HG02678 (cell line): ENCODE results near the gene REXO1.

Experiments
- ATAC-seq: cut with Tn5 transposase; IDR thresholded peaks from one replicate; pipeline ENCODE4 v1.9.1; 2021; ENCODE audit warnings: mild to moderate bottlenecking, moderate library complexity; ENCODE audit not compliant: unreplicated experiment

Gene REXO1

DNA sequence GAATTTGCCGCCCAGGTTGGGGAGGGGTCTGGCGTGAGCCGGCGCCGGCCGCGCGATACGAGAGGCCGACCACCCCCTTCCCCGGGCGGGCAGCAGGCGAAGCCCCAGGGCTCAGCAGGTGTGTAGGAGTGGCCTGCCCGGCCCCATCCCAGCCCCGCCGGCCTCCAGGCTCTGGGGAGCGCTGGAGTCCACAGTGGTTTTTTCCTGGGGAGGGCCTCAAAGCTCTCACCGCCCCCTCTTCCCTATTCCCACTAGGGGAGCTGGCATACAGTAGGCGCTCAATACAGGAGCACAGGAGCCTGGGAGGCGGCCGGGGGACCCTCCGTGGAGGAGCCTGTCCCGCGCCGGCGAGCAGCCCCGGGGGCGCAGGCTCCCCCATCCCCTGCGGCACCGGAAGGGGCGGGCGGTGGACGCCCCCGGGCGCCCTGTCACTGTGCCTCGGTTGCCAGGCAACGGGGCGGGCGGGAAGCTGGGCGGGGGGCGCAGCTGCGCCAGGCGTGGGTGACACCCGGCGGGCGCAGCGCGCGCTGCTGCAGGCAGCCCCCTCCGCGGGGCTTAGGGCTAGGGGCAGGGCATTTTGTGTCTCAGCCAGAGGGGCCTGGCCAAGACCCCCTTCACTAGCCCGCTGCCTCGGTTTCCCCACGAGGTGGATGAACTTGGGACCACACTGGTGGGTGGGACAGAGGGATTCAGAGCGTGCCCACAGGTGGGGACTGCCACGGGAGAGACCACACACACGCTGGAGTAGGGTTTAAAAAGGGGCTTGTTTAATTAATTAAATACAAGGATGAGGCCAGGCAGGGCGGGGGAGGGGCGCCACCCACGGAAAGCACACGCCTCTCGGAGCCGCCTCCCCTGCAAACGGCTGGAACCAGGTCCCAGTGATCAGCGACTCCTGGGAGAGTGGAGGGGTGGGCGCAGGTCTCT, 3.6 kb upstream of the REXO1 start:
- ATAC-seq = no peak

GRCh38 chr19:1850809-1851653, 2.7 kb upstream of the REXO1 start:
- ATAC-seq = no peak

DNA sequence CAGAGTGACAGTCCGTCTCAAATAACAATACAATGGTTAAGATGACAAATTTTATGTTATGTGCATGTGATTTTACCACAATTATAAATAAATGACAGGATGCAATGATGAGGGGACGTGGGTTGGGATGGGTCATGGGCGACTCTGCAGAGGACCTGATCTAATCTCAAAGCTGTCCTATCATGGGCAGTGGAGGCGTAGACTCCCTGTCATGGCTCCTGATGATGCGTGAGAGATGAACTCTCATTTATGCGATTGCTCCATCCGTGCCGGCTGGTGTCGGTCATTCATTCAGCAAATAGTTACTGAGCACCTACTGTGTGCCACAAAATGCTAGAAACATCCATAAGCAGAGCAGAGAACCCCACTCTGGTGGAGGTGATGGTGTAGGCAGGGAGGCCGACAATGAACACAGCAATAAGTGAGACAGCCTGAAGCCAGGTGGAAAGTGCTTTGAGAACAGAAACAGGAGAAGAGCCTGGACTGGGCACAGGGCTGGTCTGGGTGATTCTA, 1.7 kb upstream of the REXO1 start:
- ATAC-seq = no peak

DNA sequence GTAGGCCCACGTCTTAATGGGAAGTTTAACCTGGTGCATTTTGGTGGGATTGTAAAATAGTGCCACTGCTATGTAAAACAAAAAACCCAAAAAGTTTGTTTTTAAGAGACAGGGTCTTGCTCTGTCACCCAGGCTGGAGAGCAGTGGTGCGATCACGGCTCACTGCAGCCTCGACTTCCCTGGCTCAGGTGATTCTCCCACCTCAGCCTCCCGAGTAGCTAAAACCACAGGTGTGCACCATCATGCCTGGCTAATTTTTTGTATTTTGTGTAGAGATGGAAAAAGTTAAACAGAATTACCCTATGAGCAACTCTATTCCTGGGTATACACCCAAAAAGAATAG, 820 bp upstream of the REXO1 start:
- ATAC-seq = no peak

DNA sequence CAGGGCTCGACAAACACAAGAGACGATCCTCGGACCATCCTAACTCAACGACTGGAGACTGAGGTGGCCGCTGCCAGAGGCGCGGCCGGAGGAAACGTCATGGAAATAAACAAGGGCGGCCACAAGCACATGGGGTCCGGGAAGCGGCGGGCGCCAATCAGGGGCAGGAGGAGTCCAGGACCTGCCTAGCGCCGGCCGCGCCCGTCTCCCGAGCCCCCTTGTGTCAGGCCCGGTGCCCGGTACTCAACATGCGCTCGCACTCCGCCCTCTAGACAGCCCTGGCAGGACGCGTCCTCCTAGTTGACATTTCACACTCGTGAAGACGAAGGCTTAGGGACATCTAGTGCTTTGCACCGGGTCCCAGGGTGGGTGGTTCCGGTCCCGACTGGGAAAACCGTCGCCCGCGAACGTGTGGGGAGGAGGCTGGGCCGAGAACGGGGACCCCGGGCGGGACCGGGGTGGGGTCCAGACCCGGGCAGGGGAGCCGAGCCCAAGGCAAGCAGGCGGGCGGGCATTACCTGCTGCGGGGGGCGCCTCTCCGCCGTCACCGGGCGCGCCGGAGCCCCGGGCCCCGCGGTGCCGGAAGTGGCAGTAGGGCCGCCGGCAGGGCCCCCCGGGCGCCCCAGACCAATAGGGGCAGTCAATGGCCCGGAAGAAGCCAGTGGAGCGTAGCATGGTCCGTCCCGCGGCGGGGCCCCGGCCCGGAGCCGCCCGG, 442 bp downstream of the REXO1 start:
- no peak for ATAC-seq

DNA sequence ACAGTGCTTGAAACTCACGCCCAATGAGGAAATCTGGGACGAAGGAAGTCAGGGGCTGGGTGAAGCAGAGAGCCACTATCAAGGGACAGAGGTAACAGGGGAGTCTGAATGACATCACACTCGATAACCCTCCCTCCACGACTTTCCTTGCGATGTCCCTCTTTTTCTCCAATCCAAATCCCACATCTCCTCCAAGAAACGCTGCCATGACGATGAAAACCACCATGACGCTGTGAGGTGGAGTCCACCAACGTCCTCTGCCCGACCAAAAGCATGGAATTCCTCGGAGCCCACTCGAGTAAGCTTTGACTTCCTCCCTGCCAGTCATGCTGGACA, 967 bp downstream of the REXO1 start:
- ATAC-seq = no peak

- no peak for ATAC-seq
Measured at GRCh38 chr19:1846517-1847204, 1.6 kb downstream of the REXO1 start.

DNA sequence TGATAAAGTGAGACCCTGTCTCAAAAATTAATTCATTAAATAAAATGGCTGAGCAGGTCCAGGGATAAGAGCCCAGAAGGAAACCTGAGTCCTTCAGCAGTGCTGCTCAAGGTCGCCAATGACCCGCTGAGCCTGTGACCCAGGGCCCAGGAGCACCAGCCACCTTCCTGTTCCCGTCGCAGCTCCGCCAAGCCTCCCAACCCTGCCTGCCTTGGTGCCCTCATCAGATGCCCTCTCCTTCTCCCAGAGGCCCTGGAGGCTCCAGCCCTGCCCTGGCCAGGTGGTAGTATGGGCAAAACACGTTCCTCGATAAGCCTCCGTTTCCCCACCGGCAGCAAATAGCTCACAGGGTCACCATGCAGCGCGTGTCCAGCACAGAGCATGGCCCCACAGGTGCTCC, 2.6 kb downstream of the REXO1 start:
- no peak for ATAC-seq

- no peak for ATAC-seq
Measured at GRCh38 chr19:1845125-1845515, 3.2 kb downstream of the REXO1 start.

GRCh38 chr19:1844513-1845124, 3.7 kb downstream of the REXO1 start:
- ATAC-seq = no peak

- ATAC-seq = no peak
Measured at GRCh38 chr19:1843646-1844394, 4.5 kb downstream of the REXO1 start.

DNA sequence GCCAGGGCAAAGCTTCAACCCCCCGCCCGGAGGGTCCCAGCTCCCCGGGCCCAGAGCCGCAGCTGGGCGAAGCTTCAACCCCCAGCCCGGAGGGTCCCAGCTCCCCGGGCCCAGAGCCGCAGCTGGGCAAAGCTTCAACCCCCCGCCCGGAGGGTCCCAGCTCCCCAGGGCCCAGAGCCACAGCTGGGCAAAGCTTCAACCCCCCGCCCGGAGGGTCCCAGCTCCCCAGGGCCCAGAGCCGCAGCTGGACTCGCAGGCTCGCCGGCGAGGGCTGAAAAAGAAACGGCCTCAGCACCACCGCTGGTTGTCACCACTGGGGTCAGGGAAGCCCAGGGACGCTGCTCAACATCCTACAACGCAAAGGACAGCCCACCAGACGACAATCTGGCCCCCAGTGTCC, 5.2 kb downstream of the REXO1 start:
- no peak for ATAC-seq

- no peak for ATAC-seq
Measured at GRCh38 chr19:1841209-1841924, 6.9 kb downstream of the REXO1 start.

DNA sequence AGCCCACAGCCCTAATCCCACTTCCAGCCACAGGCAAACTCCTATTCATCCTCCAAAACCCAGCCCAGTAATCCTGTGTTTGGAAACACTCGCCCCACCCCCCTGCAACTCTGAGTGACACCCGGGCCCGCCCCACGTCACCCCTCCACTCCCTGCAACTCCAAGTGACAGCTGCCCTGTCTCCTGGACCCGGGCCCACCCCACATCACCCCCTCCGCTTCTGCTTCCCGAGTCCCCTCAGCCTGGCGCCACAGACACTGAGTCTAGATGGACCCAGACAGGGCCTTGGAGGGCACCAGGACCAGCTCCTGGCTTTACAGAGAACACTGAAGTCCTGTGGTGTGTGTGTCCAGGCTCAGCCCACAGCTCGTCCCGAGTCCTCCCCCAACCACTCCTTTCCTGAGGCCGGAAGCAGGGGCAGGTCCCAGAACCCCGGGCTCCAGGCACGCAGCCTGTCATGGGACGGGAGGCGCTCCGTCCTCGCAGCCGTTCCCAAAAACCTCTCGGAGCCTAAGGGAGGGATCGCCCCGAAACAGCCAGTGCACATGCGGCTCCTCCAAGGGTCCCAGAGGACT, 7.7 kb downstream of the REXO1 start:
- ATAC-seq = no peak

DNA sequence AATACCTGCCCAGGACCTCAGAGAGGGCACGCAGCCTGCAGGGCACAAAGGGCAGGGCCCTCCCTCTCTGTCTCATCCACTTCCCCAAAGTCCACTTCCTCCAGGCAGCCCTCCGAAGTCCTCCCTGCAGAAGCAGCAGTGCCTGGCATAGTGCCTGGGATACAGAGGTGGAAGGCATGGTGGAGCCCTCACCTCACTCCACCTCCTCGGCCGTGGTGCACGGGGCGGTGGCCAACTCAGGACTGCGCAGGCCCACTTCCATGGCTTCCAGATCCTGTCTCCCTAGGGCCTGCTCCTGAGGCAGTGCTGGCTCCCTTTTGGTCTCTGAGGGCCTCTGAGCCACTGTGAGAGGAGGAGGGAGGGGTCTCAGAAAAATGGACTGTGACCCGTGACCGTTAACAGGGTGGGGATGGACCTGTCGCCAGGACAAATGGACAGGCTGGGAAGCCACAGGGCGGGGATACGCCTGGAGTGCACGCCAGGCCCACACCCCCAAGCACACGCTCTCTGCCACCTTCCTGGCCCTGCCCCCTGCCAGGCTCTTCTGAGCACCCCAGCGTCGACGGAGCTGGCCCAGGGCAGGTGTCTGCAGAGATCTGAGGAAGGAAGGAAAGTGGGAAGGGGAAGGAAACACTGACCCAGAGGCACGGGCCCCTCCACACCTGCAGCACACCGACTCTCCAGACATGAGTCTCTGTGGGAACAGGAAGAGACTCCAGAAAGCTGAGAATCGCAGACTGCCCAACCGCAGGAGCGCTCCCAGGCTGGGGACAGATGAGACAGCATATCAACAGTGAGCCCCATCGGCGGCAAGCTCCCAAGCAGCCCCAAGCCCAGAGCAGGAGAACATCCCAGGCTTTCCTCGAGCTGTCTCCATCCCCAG, 8.4 kb downstream of the REXO1 start:
- ATAC-seq = no peak

- ATAC-seq = no peak
Measured at GRCh38 chr19:1837625-1838105, 10.6 kb downstream of the REXO1 start.

DNA sequence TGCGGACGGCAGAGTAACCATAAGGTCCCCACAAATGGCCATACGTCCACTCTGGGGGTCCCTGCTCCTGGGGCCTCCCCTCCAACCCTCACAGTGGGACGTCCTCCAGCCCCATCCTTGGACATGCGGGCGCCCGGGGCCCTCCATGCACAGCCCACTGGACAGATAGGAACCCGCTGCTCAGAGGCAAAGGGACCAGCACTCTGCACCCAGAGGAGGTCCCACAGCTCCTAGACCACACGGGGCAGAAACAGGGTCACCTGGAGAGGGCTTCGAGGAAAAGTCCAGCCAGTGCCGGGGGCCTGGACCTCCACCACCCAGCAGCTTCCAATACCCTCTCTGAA, 11.1 kb downstream of the REXO1 start:
- no peak for ATAC-seq
